Ovary (tissue), 3 donors: Measurements from ENCODE around the gene C16orf89.

Source experiments
- CTCF ChIP-seq, 3 donors: fragments of 450-650 bp in 2 of 3; fragments of 200-600 bp in 1 of 3; IDR thresholded peaks; one replicate each; pipeline versions ENCODE4 v1.5.1 to v1.8.0; 2016 to 2022; ENCODE audit warnings: antibody characterized with exemption in 3 of 3, mild to moderate bottlenecking in 1 of 3
- EP300 ChIP-seq: sonication (generic); formaldehyde crosslinking; IDR thresholded peaks from one replicate; pipeline ENCODE4 v1.6.1; 2017; ENCODE audit warnings: antibody characterized with exemption
- POLR2A ChIP-seq: fragments of 450-650 bp; IDR thresholded peaks from one replicate; pipeline ENCODE4 v1.6.1; 2017; ENCODE audit warnings: antibody characterized with exemption, mild to moderate bottlenecking, moderate library complexity
- donor health status: DM: no; HTN: no; CAD: no.

GRCh38 chr16:5003211-5003610, 62.5 kb downstream of the C16orf89 start:
- no peak for TF ChIP-seq EP300
- no peak for TF ChIP-seq CTCF (IDR thresholded peaks at IDR 0.05)
- no peak for TF ChIP-seq POLR2A
